Naive thymus-derived CD4-positive, alpha-beta T cell (primary cell): ENCODE results near the gene GABRA6. TPM values are rescaled to one million over a fixed set of nuclear protein-coding genes. Genes with fewer than 3 reads are reported as not detected.
"Not testable (repeated sequence)": the region's sequence is repeated elsewhere in the genome, so short reads cannot be mapped to it uniquely, and the experiment has no call there.

Source experiments
- ATAC-seq: fragments of 150-1000 bp; cut with Tn5 transposase; 2 replicates; pipeline ENCODE4 v1.10.0; 2021; ENCODE audit warnings: mild to moderate bottlenecking, moderate library complexity
- CTCF ChIA-PET: fragments of 350-600 bp; sonication (Branson Sonifier 250); formaldehyde crosslinking; loops from one replicate; lab custom pipeline; 2021; ENCODE audit warnings: antibody characterized with exemption; lab: Charles Lee
- POLR2A ChIA-PET: fragments of 350-600 bp; sonication (Branson Sonifier 250); formaldehyde crosslinking; loops from one replicate; lab custom pipeline; 2021; ENCODE audit warnings: antibody characterized with exemption, inconsistent platforms; lab: Charles Lee
- DNase-seq, 9 donors: peaks; one replicate each; pipeline versions ENCODE4 v3.0.0 to v3.0.0-alpha.2; 2020 to 2022; ENCODE audit warnings: mixed read lengths in 1 of 9
- H3K27ac ChIP-seq: one replicate; pipeline ENCODE4 v1.7.0; 2013; ENCODE audit warnings: mild to moderate bottlenecking, low read depth, low read length, moderate library complexity
- H3K27me3 ChIP-seq, 2 donors: one replicate each; pipeline ENCODE4 v1.7.0; 2013; ENCODE audit warnings: low read length in 2 of 2, mild to moderate bottlenecking in 2 of 2, moderate library complexity in 2 of 2; ENCODE audit not compliant: control insufficient read depth in 2 of 2, insufficient read depth in 2 of 2
- H3K36me3 ChIP-seq, 3 experiments: 1 replicate in 2 of 3; 2 replicates in 1 of 3; pipeline ENCODE4 v1.7.0; 2013; ENCODE audit warnings: low read length in 3 of 3, mild to moderate bottlenecking in 3 of 3, moderate library complexity in 1 of 3; ENCODE audit not compliant: insufficient read depth in 3 of 3, control insufficient read depth in 2 of 3
- H3K4me1 ChIP-seq, 2 donors: one replicate each; pipeline ENCODE4 v1.7.0; 2013; ENCODE audit warnings: low read length in 2 of 2, mild to moderate bottlenecking in 2 of 2, moderate library complexity in 1 of 2; ENCODE audit not compliant: control insufficient read depth in 2 of 2, insufficient read depth in 2 of 2
- H3K4me3 ChIP-seq: 2 replicates; pipeline ENCODE4 v1.7.0; 2013; ENCODE audit warnings: mild to moderate bottlenecking, low read length
- H3K9me3 ChIP-seq, 3 experiments: 1 replicate in 2 of 3; 2 replicates in 1 of 3; pipeline ENCODE4 v1.7.0; 2013; ENCODE audit warnings: low read length in 3 of 3; ENCODE audit not compliant: control insufficient read depth in 2 of 3
- H3K27ac Mint-ChIP-seq, 9 donors: one replicate each; pipeline ENCODE4 v1.8.0; 2020 to 2022; ENCODE audit warnings: mixed read lengths in 9 of 9, mild to moderate bottlenecking in 8 of 9, moderate library complexity in 5 of 9, inconsistent platforms in 2 of 9
- H3K27me3 Mint-ChIP-seq, 5 donors: one replicate each; pipeline ENCODE4 v1.8.0; 2021 to 2022; ENCODE audit warnings: mixed read lengths in 5 of 5, mild to moderate bottlenecking in 1 of 5
- H3K36me3 Mint-ChIP-seq, 5 donors: one replicate each; pipeline ENCODE4 v1.8.0; 2020 to 2022; ENCODE audit warnings: mixed read lengths in 5 of 5, mild to moderate bottlenecking in 3 of 5, inconsistent platforms in 1 of 5
- H3K4me1 Mint-ChIP-seq, 7 donors: one replicate each; pipeline ENCODE4 v1.8.0; 2020 to 2022; ENCODE audit warnings: mixed read lengths in 7 of 7, mild to moderate bottlenecking in 3 of 7, inconsistent platforms in 1 of 7
- H3K4me3 Mint-ChIP-seq, 10 donors: one replicate each; pipeline ENCODE4 v1.8.0; 2020 to 2022; ENCODE audit warnings: mild to moderate bottlenecking in 10 of 10, mixed read lengths in 10 of 10, moderate library complexity in 6 of 10, inconsistent platforms in 2 of 10
- H3K9me3 Mint-ChIP-seq, 11 donors: one replicate each; pipeline ENCODE4 v1.8.0; 2020 to 2022; ENCODE audit warnings: mixed read lengths in 11 of 11, mild to moderate bottlenecking in 4 of 11, inconsistent platforms in 1 of 11, moderate library complexity in 1 of 11
- intact Hi-C, 2 donors: fragments of 100-400 bp; cut with micrococcal nuclease; formaldehyde crosslinking; loops; one replicate each; pipeline ENCODE4 v1.15.1; 2023
- polyA plus RNA-seq, 2 donors: library from polyadenylated mRNA; unstranded; fragments of 300-500 nt; fragmentation: Illumina TruSeq; gene quantifications; one replicate each; pipeline ENCODE4 v1.2.3, GENCODE V29; 2021
- total RNA-seq, 6 experiments: library from RNA in 5 of 6; stranded (reverse) in 5 of 6; gene quantifications; 1 replicate in 5 of 6; 2 replicates in 1 of 6; pipeline ENCODE4 v1.2.3 and lab custom pipeline; 2021 to 2026

The GABRA6 gene
- total RNA-seq: not detected
- polyA plus RNA-seq: not detected
- total RNA-seq (lab: John Stamatoyannopoulos, UW): not detected

GRCh38 chr5:161685461-161685860 lies at the start of gene GABRA6:
Gene GABRA6, plus strand, starts transcription at chr5:161685721. Its CDS starts 269 bp downstream, at chr5:161685990.
- CTCF ChIA-PET: no interaction called here
- Mint-ChIP-seq H3K9me3 (peaks cover 0 to 6% (median 0%) of the 10 kb centered on the region in 11 donors), H3K36me3 (no peaks in the 10 kb centered on the region)

GRCh38 chr5:161637591-161637990 lies 47.9 kb upstream of the GABRA6 start:
- no peaks in the 10 kb centered on the region for H3K9me3 ChIP-seq
- ATAC-seq (no peak), DNase-seq (no peak)
- Mint-ChIP-seq H3K36me3 (no peaks in the 10 kb centered on the region), H3K4me1 (no peaks in the 10 kb centered on the region), H3K27me3 (no peaks in the 10 kb centered on the region), H3K4me3 (no peak overlapping the region), H3K9me3 (peaks cover 0 to 27% (median 4%) of the 10 kb centered on the region in 11 donors), H3K27ac (no peak overlapping the region)
- H3K4me1 ChIP-seq: no peaks in the 10 kb centered on the region
- no peaks in the 10 kb centered on the region for H3K36me3 ChIP-seq
- intact Hi-C loops: no loop called here
- H3K27ac ChIP-seq: no peak overlapping the region
- H3K4me3 ChIP-seq: no peak overlapping the region
- ChIA-PET CTCF (no interaction called here), POLR2A (no interaction called here)
- no peaks in the 10 kb centered on the region for H3K27me3 ChIP-seq

More at GRCh38 chr5:161685461-161685860, at the start of gene GABRA6:
- DNase-seq (no peak), ATAC-seq (no peak)
- no peaks in the 10 kb centered on the region for H3K4me1 Mint-ChIP-seq
- intact Hi-C loops: no loop called here
- H3K27me3 Mint-ChIP-seq: no peaks in the 10 kb centered on the region
- Histone ChIP-seq H3K27me3 (no peaks in the 10 kb centered on the region), H3K36me3 (no peaks in the 10 kb centered on the region), H3K9me3 (no peaks in the 10 kb centered on the region), H3K4me1 (no peaks in the 10 kb centered on the region), H3K4me3 (no peak within 1 kb of the TSS), H3K27ac (no peak within 1 kb of the TSS)
- no peak within 1 kb of the TSS for H3K4me3 Mint-ChIP-seq
- H3K27ac Mint-ChIP-seq: no peak within 1 kb of the TSS
- POLR2A ChIA-PET: no interaction called here

- ChIA-PET CTCF (no interaction called here), POLR2A (interaction anchor here (0.5 kb wide), 1 partner anchor 63 kb away, joined by 3 read pairs; no protein-coding TSS in a partner anchor)
- H3K4me1 Mint-ChIP-seq: no peaks in the 10 kb centered on the region
Observed at GRCh38 chr5:161641444-161641843, 44.1 kb upstream of the GABRA6 start.

GRCh38 chr5:161645264-161645663 lies 40.3 kb upstream of the GABRA6 start:
- DNase-seq (no peak), ATAC-seq (no peak)
- POLR2A ChIA-PET: no interaction called here
- H3K4me3 ChIP-seq: no peak overlapping the region
- H3K27me3 ChIP-seq: no peaks in the 10 kb centered on the region
- H3K27ac Mint-ChIP-seq: no peak overlapping the region
- no peak overlapping the region for H3K4me3 Mint-ChIP-seq
- peaks cover 0 to 21% (median 2%) of the 10 kb centered on the region in 11 donors for H3K9me3 Mint-ChIP-seq
- intact Hi-C loops: loop anchor here in 1 of 2 donors (5.0 kb wide), 1 partner anchor 1208 kb away; no protein-coding TSS in a partner anchor
- H3K36me3 Mint-ChIP-seq: no peaks in the 10 kb centered on the region
- H3K36me3 ChIP-seq: no peaks in the 10 kb centered on the region
- no peaks in the 10 kb centered on the region for H3K9me3 ChIP-seq
- H3K27ac ChIP-seq: no peak overlapping the region
- H3K4me1 ChIP-seq: no peaks in the 10 kb centered on the region
- no peaks in the 10 kb centered on the region for H3K27me3 Mint-ChIP-seq
- no peaks in the 10 kb centered on the region for H3K4me1 Mint-ChIP-seq
- CTCF ChIA-PET: no interaction called here

More at GRCh38 chr5:161641444-161641843, 44.1 kb upstream of the GABRA6 start:
- H3K4me1 ChIP-seq: no peaks in the 10 kb centered on the region
- H3K36me3 ChIP-seq: no peaks in the 10 kb centered on the region
- no peak overlapping the region for H3K27ac Mint-ChIP-seq
- H3K27me3 ChIP-seq: no peaks in the 10 kb centered on the region
- peaks cover 0 to 16% (median 3%) of the 10 kb centered on the region in 11 donors for H3K9me3 Mint-ChIP-seq
- no peak overlapping the region for H3K4me3 Mint-ChIP-seq
- DNase-seq: no peak
- no peaks in the 10 kb centered on the region for H3K27me3 Mint-ChIP-seq
- no peak for ATAC-seq
- no peak overlapping the region for H3K27ac ChIP-seq
- H3K36me3 Mint-ChIP-seq: no peaks in the 10 kb centered on the region
- no peak overlapping the region for H3K4me3 ChIP-seq
- H3K9me3 ChIP-seq: no peaks in the 10 kb centered on the region
- intact Hi-C loops: no loop called here

GRCh38 chr5:161651926-161652325 lies 33.6 kb upstream of the GABRA6 start:
- H3K9me3 Mint-ChIP-seq: peaks cover 1 to 32% (median 8%) of the 10 kb centered on the region in 11 donors
- H3K27ac Mint-ChIP-seq, POLR2A ChIA-PET, H3K4me1 Mint-ChIP-seq, DNase-seq, CTCF ChIA-PET, H3K9me3 ChIP-seq, H3K27me3 Mint-ChIP-seq, H3K36me3 Mint-ChIP-seq, H3K27me3 ChIP-seq, H3K36me3 ChIP-seq, intact Hi-C loops, H3K4me3 ChIP-seq, H3K27ac ChIP-seq, H3K4me1 ChIP-seq, H3K4me3 Mint-ChIP-seq, ATAC-seq: not testable (repeated sequence)

GRCh38 chr5:161660806-161661205 lies 24.7 kb upstream of the GABRA6 start:
- Histone ChIP-seq H3K36me3 (no peaks in the 10 kb centered on the region), H3K9me3 (no peaks in the 10 kb centered on the region), H3K27ac (no peak overlapping the region), H3K4me3 (no peak overlapping the region), H3K27me3 (no peaks in the 10 kb centered on the region), H3K4me1 (no peaks in the 10 kb centered on the region)
- ChIA-PET POLR2A (no interaction called here), CTCF (no interaction called here)
- Mint-ChIP-seq H3K27me3 (no peaks in the 10 kb centered on the region), H3K4me3 (no peak overlapping the region), H3K4me1 (no peaks in the 10 kb centered on the region), H3K9me3 (peaks cover 0 to 23% (median 3%) of the 10 kb centered on the region in 11 donors), H3K36me3 (peaks cover 0 to 3% (median 0%) of the 10 kb centered on the region in 5 donors), H3K27ac (no peak overlapping the region)
- intact Hi-C loops: no loop called here
- ATAC-seq: no peak
- no peak for DNase-seq

GRCh38 chr5:161663431-161663830 lies 22.1 kb upstream of the GABRA6 start:
- Histone ChIP-seq H3K9me3 (no peaks in the 10 kb centered on the region), H3K27ac (no peak overlapping the region), H3K27me3 (no peaks in the 10 kb centered on the region), H3K36me3 (no peaks in the 10 kb centered on the region), H3K4me3 (no peak overlapping the region), H3K4me1 (no peaks in the 10 kb centered on the region)
- ATAC-seq (no peak), DNase-seq (no peak)
- Mint-ChIP-seq H3K9me3 (peaks cover 0 to 26% (median 3%) of the 10 kb centered on the region in 11 donors), H3K4me3 (no peak overlapping the region), H3K27ac (no peak overlapping the region), H3K36me3 (peaks cover 0 to 3% (median 0%) of the 10 kb centered on the region in 5 donors), H3K4me1 (no peaks in the 10 kb centered on the region), H3K27me3 (no peaks in the 10 kb centered on the region)
- ChIA-PET CTCF (no interaction called here), POLR2A (no interaction called here)
- intact Hi-C loops: no loop called here
